Ramos (cell line): ENCODE measurements around the gene SHF.
"Not testable (repeated sequence)": the region's sequence is repeated elsewhere in the genome, so short reads cannot be mapped to it uniquely, and the experiment has no call there.

Source experiments
- in situ Hi-C: fragments of 300-500 bp; cut with MboI; formaldehyde crosslinking; loops from one replicate; pipeline ENCODE4 v1.14.3; 2022; ENCODE audit warnings: low sequenced_read_pairs; ENCODE audit not compliant: unreplicated experiment

Gene SHF

GRCh38 chr15:45150997-45151396, 36.8 kb downstream of the SHF start:
- in situ Hi-C loops = no loop called here

GRCh38 chr15:45150481-45150880, 37.3 kb downstream of the SHF start:
- in situ Hi-C loops = no loop called here

DNA sequence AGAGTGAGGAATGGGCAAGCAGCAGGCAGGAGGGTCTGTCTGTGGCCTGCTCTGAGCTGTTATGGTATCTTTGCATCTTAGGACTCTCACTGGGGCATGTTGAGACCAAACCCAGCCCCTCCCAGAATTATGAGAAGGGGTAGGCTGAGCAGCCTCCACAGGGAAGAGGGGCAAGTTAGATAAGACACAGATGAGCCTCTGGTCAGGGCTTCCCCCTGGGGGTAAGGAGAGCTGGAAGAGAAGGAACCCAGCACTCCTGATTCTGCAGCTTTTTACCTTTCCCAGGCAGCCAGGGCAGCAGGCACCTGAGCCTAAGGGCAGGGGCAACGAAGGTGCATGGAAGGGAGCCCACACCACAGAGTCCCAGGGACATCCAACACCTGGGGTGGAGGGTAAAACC, 38.7 kb downstream of the SHF start:
- in situ Hi-C loops = no loop called here

- in situ Hi-C loops = no loop called here
Measured at GRCh38 chr15:45148076-45149059, 39.4 kb downstream of the SHF start.

GRCh38 chr15:45147606-45148005, 40.2 kb downstream of the SHF start:
- in situ Hi-C loops = no loop called here

DNA sequence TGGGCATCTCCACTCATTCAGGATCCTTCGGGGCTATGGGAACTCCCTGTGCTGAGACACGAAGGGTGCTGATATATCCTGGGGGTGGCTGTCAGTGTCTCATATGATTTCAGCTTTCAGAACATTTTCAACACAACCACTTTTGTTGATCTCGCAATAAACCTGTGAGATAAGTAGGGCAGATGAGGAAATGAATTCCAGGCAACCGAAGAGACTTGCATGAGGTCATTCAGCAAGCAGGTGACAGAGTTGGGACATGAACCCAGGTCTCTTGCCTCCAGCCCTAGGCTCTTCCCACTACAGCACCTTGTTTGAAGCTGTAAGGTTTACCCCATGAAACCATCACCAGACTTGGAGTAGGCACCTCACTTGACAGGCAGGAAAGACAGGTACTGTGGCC, 41.4 kb downstream of the SHF start:
- in situ Hi-C loops = no loop called here

- in situ Hi-C loops = no loop called here
Measured at GRCh38 chr15:45144775-45145174, 43.0 kb downstream of the SHF start.

DNA sequence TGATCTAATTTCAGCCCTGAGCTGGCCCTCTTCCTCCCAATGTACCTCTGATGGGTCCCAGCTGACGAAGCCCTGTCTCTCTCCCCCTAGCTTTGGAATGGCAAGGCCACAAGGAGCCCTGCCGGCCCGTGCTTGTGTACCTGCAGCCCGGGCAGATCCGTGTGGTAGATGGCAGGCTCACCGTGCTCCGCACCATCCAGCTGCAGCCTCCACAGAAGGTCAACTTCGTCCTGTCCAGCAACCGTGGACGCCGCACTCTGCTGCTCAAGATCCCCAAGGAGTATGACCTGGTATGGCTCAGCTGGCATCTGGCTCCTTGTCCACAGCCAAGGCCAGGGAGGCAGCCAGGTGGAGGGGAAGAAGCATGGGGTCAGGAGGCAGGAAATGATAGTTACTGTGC, 43.8 kb downstream of the SHF start:
- in situ Hi-C loops = no loop called here

GRCh38 chr15:45143056-45143455, 44.7 kb downstream of the SHF start:
- in situ Hi-C loops = no loop called here

GRCh38 chr15:45141386-45141785, 46.4 kb downstream of the SHF start:
- in situ Hi-C loops = no loop called here

DNA sequence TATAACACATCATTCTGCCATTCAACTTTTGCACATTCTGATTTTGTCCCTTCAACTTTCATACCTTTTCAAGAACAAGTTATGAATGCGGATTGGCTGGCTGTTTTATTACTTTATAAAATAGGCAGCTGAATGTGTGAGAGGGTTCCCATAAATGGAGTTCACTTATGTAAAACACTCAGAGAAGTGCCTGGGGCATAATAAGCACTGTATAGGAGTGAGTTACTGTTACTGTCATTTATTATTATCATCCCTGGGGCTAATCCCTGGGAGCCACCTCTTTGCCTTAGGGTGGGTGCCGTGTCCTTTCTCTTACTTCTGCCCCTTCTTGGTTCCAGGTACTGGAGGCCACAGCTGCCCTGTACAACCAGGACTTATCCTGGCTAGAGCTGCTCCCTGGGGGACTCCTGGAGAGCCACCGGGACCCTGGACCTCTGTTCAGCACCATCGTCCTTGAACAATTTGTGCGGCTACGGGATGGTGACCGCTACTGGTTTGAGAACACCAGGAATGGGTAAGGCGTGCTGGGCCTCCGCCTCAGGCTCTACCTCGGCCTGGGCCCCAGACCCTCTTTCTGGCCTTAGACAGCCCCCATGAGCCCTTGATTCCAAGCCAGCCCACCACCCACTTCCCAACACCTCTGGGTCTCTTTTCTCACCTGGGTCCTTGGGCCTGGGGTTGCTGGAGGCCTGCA, 47.1 kb downstream of the SHF start:
- in situ Hi-C loops = no loop called here

DNA sequence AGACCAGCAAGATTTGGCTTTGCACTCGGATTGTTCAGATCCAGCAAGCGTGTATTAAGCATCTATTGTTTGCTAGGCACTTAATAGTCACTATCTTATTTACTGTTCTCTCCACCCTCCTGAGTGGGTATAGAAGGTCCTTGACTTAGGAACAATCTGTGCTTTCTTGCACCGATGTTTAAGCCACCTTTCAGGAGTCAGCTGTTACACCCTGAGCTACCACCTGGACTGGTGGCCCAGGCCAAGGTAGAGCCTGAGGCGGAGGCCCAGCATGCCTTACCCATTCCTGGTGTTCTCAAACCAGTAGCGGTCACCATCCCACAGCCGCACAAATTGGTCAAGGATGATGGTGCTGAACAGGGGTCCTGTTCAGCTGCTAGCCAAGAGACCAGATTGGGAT, 48.0 kb downstream of the SHF start:
- in situ Hi-C loops = no loop called here

- in situ Hi-C loops = no loop called here
Measured at GRCh38 chr15:45138814-45139765, 48.7 kb downstream of the SHF start.

DNA sequence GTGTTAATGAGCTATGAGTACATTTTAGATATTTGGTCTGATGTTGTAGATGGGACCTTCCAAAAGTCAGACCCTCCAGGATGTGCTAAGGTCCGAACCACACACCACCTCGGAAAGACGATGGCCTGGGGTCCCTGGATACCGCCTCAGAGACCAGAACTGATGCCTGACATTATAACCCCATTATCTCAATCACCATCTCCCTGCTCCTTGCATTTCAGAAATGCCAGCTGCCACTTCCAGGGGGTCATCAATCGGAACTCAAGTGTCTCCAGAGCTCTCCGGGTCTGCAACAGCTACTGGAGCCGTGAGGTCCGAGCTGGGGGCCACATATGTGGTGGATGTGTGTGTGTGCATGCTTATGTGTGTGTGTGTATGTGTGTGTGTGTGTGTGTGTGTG, 50.1 kb downstream of the SHF start:
- in situ Hi-C loops = no loop called here

DNA sequence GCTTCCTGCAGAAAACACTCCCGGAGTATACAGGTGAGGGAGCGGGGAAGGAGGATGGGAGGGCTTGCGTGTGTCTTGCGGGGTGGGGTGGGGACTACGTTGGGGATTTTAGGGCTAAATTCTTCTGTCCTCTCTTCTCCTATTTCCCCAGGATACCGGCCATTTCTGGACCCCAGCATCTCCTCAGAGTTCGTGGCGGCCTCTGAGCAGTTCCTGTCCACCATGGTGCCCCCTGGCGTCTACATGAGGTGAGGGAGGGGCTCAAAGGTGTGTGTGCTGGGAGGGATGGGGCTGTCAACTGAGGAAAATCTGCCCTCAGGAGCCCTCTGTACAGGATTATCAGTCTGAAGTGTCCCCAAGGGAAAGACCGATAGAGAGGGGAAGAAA, 51.4 kb downstream of the SHF start:
- in situ Hi-C loops = no loop called here

DNA sequence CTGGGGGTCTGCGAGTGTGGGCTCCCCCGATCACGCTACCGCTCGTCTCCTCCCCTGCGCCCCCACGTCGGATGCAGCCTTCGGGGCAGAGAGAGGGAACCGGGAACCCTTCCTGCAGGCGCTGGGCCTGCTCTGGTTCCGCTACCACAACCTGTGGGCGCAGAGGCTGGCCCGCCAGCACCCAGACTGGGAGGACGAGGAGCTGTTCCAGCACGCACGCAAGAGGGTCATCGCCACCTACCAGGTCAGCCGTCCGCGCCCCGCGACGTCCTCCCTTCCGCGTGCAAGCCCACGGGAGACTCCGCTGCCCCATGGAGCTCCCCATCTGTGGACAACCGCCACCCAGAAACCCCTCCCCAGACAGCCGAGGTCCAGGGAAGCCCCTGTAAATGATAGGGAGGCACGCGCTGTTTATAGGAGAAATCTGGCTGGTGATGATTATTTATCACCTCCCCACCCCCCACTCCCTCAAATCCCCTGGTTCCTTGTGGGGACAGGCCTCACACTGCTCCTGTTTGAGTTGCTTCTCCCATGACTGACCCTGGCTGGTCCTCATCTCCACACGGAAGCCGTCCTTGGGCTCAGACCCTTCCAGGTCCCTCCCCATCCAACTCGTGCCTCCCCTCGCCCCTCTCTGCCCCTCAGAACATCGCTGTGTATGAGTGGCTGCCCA, 51.9 kb downstream of the SHF start:
- in situ Hi-C loops = not testable (repeated sequence)

DNA sequence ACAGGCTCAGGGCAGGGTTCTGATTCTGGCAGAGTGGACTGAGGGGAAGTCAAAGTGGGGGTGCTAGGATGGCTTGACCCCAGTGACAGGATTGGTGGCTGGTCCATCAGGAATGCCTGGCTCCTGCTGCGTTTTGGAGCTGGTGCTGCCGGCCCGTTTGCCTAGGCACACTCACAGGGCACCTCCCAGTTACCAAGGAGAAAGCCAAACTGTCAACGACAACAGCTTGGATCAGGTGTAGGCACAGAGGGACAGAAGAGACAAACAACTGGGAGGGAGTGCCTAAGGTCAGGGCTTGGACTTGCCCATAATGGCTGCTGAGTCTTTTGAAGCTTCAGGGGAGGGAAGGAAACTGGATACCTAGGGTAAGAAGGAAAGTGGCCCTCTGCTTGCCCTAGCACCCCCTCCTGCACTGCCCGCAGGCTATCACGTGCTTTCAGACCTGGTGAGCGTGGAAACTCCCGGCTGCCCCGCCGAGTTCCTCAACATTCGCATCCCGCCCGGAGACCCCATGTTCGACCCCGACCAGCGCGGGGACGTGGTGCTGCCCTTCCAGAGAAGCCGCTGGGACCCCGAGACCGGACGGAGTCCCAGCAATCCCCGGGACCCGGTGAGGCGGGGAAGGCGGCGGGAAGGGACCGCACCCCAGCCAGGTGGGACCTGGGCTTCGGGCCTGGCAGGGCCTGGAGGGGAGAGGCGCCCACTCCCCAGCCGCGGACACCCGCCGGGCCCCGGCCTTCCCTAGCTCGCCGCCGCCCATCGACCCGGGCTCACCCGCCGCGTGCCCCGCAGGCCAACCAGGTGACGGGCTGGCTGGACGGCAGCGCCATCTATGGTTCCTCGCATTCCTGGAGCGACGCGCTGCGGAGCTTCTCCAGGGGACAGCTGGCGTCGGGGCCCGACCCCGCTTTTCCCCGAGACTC, 52.8 kb downstream of the SHF start:
- in situ Hi-C loops = no loop called here

- in situ Hi-C loops = no loop called here
Measured at GRCh38 chr15:45134046-45134445, 53.7 kb downstream of the SHF start.

DNA sequence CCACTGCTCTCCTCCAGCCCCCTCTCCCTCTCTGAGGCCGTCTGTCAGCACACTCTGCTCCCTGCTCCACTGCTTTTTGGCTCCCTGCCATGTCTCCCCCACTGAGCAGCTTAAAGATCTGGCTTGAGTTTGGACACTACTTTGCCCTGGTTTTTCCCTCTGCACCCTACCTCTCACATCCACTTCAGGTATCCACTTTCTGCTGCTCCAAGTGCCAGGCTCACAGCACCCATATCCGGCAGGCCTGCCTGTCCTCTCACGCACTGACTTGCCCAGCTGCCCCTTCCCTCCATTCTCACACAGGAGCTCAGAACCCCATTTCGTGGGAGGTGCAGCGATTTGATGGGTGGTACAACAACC, 54.2 kb downstream of the SHF start:
- in situ Hi-C loops = no loop called here
